Forelimb muscle (tissue), 1 donor: ENCODE results near the gene TMEM143. TPM values are rescaled to one million over a fixed set of nuclear protein-coding genes. Genes with fewer than 3 reads are reported as not detected.
"Not testable (repeated sequence)": the region's sequence is repeated elsewhere in the genome, so short reads cannot be mapped to it uniquely, and the experiment has no call there.

Experiments used
- DNase-seq: peaks from one replicate; pipeline ENCODE4 v3.0.0-alpha.2; 2013; ENCODE audit warnings: low read depth
- polyA plus RNA-seq: library from polyadenylated mRNA; unstranded; fragments of 120-200 nt; gene quantifications from one replicate; pipeline ENCODE4 v1.2.1, GENCODE V29; 2013; ENCODE audit not compliant: insufficient read length

TMEM143 gene
- polyA plus RNA-seq, 1 donor = 18.6 TPM

DNA sequence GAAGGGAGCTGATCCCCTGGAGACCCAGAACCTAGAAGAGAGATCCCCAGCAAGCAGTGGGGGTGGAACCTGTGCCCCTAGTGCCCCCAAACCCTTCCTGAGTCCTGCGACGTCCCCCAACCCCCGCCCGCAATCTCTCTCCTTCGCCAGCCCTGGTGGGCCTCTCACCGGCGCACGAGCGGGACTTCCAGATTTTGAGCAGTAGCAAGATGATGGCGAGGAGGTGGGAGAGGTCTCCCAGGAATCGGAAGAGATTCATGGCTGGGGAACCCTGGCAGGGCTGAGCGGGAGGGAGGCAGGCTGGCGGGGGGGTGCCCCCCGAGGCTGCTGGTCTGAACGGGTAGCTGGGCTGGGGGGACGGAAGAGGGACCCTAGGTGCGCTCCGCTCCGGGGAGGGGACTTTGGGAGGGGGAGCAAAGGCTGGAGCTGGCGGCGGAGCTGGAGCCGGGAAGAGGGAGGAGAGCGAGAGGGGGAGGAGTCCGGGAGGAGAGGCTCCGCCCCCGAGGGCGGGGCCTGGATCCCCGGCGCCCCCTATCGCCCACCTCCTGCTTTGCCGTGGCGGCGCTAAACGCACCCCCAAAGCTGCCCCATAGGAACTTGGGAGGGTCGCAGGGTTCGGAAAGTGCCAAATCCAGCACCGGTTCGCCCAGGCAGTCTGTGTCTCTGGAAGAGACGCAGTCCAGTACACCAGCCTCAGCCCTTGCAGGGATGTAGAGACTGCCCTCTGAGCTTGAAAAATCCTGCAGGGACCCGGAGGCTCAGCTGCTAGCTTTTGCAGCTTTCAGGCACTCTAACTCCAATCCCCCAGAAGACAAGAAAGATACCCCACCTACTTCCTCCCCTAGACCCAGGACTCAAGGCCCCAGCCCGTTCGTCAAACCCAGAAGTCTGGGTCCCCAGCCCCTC lies 27.6 kb upstream of the TMEM143 start, which contains the start of gene KDELR1:
TSS of gene KDELR1 (minus strand) at position 452 of the 906 bp plus-strand sequence. CDS start at position 259, 193 bp downstream.
- DNase-seq = no peak

DNA sequence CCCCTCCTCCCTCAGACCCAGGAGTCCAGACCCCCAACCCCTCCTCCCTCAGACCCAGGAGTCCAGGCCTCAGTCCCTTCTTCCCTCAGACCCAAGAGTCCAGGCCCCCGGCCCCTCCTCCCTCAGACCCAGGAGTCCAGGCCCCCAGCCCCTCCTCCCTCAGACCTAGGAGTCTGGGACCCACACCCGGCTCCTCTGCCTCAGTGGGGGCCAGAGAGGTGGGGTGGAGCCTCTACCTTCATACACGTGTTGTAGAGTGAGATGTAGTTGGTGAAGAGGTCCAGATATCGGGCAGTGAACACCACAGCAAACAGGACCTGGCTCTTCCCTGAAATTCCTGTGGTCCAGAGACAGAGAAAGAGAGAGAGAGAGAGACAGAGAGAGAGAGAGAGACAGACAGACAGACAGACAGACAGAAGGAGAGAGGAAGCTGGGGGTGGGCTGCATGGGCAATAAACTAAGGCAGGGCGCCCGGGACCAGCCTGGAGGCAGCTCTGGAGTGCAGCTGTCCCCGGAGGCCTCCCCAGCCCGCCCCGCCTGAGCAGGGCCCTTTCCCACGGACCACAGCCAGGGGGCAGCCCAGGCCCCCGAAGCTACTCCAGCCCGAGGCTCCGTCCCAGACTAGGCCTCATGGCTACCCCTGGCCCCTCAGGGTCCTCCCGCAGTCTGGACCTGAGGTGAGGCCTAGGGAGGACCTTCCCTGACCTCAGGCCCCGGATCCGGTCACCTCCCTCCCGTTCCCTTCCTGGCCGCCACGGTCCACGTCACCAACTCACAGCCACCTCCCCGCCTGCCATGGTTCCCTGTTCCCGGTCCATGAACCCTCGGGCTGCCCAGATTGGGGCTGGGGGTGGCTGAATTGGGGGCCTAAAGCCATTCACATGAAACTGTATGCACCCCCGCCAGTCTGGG lies 26.7 kb upstream of the TMEM143 start:
- no peak for DNase-seq

DNA sequence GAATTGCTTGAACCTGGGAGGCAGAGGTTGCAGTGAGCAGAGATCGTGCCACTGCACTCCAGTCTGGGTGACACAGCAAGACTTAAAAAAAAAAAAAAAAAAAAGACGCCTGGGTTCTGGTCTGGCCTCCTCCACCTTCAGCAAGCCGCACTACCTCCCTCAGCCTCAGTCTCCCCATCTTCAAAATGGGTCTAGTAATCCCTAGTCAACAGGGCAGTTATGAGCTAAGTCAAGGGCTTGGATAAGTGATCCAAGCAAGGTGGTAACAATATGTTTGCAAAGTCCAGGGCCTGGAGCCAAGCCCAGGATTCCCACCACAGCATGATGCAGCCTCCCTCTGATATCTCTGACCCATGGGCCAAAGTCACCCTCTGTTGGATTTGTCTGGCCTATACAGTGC lies 23.2 kb upstream of the TMEM143 start:
- DNase-seq = no peak

- no peak for DNase-seq
Observed at GRCh38 chr19:48385461-48386087, 21.8 kb upstream of the TMEM143 start.

DNA sequence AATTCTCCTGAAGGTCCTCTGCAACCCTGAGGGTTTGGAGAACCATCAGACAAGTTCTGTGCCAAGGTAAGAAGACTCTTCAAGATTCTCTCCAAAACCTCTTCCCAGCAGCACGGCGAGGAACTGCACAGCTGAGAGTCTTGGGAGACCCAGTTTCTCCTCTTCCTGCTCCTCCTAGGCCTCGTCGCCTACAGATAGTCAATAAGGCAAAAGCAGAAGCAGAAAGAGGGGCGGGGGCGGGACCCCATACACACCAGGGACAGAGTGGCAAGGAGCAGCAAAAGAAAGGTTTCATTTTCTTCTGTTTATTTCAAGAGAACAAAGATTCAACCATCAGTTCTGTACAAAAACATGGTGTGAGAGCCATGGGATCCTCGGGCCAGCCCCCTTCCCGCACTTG lies 18.5 kb upstream of the TMEM143 start:
- DNase-seq = no peak

DNA sequence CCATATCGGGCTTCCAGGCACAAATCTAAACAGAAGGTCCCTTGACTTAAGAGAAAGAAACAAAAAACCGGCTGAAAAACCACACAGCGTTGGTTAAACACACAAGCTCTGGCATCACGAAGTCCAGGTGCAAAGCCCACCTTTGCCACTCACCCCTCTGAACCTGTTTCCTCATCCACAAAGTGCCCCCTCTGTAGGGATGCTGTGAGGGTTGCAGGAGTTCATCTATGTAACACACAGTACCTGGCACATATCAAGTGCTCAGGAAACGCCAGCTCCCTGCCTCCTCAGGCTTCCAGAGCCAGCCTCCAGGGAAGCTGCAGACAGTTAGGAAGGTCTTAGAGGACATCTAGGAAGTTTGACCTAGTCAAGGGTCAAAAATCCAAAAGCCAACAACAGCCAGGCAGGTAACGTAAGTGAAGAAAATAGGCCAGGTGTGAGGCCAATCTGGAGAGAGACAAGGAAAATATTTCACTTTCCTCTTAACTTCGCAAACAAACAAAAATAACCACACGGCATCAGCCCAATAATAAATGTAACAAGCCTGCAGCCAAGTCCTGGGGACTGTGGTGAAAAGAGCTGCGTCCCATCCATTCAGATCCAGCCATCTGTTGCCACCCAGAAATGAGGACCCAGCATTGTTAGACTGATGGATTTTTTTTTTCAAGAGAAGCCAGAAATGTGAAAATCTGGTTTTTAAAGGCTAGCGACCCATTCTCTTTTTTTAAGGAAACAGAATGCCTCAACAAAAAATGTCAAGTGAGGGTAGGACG lies 17.6 kb upstream of the TMEM143 start:
- DNase-seq = no peak

DNA sequence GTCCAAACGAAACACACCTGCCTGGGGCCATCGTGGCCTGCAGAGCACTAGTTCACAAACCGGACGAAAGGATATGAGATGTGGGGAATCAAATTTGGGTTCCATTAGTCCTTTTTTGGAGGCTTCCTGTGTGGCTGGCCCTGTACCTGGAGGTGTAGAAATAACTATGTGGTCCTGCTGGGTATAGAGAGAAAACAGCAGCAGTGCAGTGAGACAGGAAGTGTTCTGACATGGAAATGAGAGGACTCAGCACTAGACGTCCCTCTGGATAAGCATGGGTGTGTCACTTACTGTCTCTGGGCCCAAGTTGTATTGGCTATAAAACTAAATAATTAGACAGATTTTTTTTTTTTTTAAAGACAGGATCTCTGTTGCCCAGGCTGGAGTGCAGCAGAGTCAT lies 15.3 kb upstream of the TMEM143 start:
- no peak for DNase-seq

- DNase-seq = no peak
Observed at GRCh38 chr19:48378194-48378570, 14.4 kb upstream of the TMEM143 start.

- no peak for DNase-seq
Observed at GRCh38 chr19:48373567-48373966, 9.8 kb upstream of the TMEM143 start.

- DNase-seq = no peak
Observed at GRCh38 chr19:48372904-48373303, 9.2 kb upstream of the TMEM143 start.

GRCh38 chr19:48371771-48372170 lies 8.0 kb upstream of the TMEM143 start:
- not testable (repeated sequence) for DNase-seq

DNA sequence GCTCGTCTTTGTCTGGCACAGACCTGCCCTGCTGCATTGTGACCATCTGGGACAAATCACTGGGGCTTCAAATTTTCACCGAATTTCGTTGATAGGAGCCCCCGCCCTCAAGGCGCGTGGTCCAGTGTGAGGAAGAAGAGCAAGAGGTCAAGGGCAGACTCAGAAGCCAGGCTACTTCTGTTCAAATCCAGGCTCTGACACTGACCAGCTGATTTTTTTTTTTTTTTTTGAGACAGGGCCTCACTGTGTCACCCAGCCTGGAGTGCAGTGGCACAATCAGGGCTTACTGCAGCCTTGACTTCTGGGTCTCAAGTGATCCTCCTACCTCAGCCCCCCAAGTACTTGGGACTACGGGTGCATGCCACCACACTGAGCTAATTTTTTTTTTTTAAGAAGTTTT lies 7.6 kb upstream of the TMEM143 start:
- no peak for DNase-seq

- no peak for DNase-seq
Observed at GRCh38 chr19:48370955-48371354, 7.2 kb upstream of the TMEM143 start.

DNA sequence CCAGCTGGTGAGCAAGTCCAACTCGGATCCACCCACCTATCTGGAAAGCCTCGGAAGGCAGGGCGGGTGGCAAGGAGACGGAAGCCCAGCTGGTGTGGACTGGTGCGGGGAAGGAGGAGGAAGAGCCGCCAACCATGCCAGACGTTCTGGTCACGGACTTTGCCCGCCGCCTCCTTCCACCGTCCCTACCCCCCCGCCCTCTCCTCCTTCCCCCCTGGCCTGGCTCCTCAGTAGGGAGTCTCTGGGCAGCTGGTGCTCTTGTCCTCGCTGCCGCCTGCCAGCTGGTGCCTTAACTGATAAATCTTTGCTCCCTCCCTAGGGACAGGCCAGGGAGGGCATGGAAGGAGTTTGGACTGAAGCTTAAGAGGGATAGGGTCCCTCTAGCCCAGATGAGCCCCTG lies 5.2 kb upstream of the TMEM143 start:
- no peak for DNase-seq

DNA sequence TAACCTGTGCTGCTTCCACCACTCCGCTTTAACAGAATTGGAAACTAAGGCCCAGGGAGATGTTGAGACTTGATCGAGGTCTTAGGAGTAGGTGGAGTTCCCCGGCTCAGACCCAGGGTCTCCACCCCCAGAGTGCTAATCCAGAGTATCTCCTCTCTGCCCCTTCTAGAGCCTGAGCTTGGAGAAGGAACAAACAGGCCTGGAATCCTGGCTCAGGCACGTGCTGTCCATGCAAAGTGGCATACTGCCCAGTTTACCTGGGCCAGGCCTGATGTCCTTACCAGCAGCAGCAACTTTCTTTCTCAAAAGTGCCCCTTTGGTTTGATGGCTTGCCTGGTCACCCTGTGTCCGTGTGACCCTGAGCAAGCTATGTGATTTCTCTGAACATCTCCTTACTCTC lies 4.1 kb upstream of the TMEM143 start:
- no peak for DNase-seq

- no peak for DNase-seq
Observed at GRCh38 chr19:48365602-48366001, 1.9 kb upstream of the TMEM143 start.

- DNase-seq = no peak
Observed at GRCh38 chr19:48364598-48365348, 1.0 kb upstream of the TMEM143 start.

GRCh38 chr19:48363500-48363809 lies 285 bp downstream of the TMEM143 start:
- DNase-seq = no peak

DNA sequence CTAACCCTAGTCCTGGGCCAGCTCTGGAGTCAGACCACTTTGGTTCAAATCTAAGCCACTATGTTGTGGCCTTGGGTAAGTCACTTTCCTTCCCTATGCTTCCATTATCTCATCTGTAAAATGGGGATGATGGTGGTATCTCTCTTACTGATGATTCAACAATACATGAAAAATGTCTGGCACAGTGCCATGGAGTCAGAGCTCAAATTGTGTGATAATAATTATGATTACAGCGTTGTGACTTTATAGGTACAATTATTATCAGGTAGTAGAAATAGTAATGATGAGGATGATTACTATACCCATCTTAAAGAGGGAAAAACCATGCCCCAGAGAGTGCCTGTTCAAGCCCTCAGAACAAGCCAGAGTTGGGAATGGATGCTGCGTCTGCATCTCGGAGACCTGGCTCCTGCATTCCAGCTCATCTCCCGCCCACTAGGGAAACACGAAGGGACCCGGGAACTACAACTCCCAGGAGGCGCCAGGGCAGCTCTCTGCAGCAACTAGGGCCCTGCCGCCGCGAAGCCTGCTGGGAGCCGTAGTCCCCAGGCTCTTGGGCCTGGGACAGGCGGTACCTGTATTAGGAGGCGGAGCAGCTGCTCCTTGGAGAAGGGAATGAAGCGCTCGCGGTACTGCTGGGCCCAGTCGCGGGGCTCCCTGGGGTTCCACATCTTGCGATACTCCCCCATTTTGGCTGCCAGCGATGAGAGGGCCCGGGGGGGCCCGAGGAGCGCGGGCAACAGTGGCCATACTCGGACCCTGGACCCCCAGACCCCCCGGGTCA lies 832 bp downstream of the TMEM143 start:
- peak; percentile 86 for DNase-seq

GRCh38 chr19:48361912-48362311 lies 1.8 kb downstream of the TMEM143 start:
- DNase-seq = no peak
